Upper lobe of left lung (tissue), 6 donors: ENCODE results near the gene MARCHF6. TPM values are rescaled to one million over a fixed set of nuclear protein-coding genes. Genes with fewer than 3 reads are reported as not detected.
A peak's percentile ranks its signal among the peaks of the same experiment; 100 is the strongest.
"Not testable (repeated sequence)": the region's sequence is repeated elsewhere in the genome, so short reads cannot be mapped to it uniquely, and the experiment has no call there.

ENCODE experiments used
- ATAC-seq, 2 donors: fragments of 200-7000 bp; cut with Tn5 transposase; one replicate each; pipeline ENCODE4 v1.9.1; 2022; ENCODE audit warnings: mild to moderate bottlenecking in 2 of 2, moderate library complexity in 2 of 2; ENCODE audit not compliant: low FRiP score in 2 of 2
- DNase-seq, 2 donors: peaks; one replicate each; pipeline ENCODE4 v3.0.0-alpha.2; 2019 to 2020
- H3K27ac ChIP-seq, 4 donors: fragments of 200-600 bp; sonication (generic); one replicate each; pipeline ENCODE4 v1.5.1; 2016 to 2019
- H3K27me3 ChIP-seq, 4 donors: fragments of 200-600 bp; sonication (generic); one replicate each; pipeline ENCODE4 v1.5.1; 2017 to 2019
- H3K36me3 ChIP-seq, 4 donors: fragments of 200-600 bp; sonication (generic); one replicate each; pipeline ENCODE4 v1.5.1; 2016 to 2019
- H3K4me1 ChIP-seq, 4 donors: fragments of 200-600 bp; sonication (generic); one replicate each; pipeline ENCODE4 v1.5.1; 2018 to 2019
- H3K4me3 ChIP-seq, 4 donors: fragments of 200-600 bp; sonication (generic); one replicate each; pipeline ENCODE4 v1.5.1; 2017 to 2019; ENCODE audit warnings: mild to moderate bottlenecking in 2 of 4, moderate library complexity in 1 of 4
- H3K9me3 ChIP-seq, 4 donors: fragments of 200-600 bp; sonication (generic); one replicate each; pipeline ENCODE4 v1.5.1; 2018 to 2019
- EP300 ChIP-seq, 4 donors: sonication (generic); formaldehyde crosslinking; IDR thresholded peaks; one replicate each; pipeline ENCODE4 v1.5.1; 2017; ENCODE audit warnings: antibody characterized with exemption in 4 of 4, control low read depth in 2 of 4
- POLR2A ChIP-seq, 4 donors: fragments of 450-650 bp; IDR thresholded peaks; one replicate each; pipeline ENCODE4 v1.5.1; 2016 to 2017; ENCODE audit warnings: antibody characterized with exemption in 4 of 4, mild to moderate bottlenecking in 2 of 4
- POLR2AphosphoS5 ChIP-seq, 2 donors: sonication (generic); formaldehyde crosslinking; IDR thresholded peaks; one replicate each; pipeline ENCODE4 v1.5.1; 2017; ENCODE audit warnings: antibody characterized with exemption in 2 of 2
- WGBS, 2 donors: methylation state at CpG; one replicate each; pipeline ENCODE4 v1.1.5; 2017 to 2018; 5-methylcytosine and 5-hydroxymethylcytosine counted together
- total RNA-seq, 6 donors: library from RNA; depleted of rRNA in 4 of 6; stranded (reverse); fragments of >200 nt in 4 of 6; gene quantifications; one replicate each; pipeline versions ENCODE4 v1.1.0 to v1.2.1, GENCODE V29; 2016 to 2021
- TF ChIP-seq, protein P1 (sequence below), 6 experiments: fragments of 450-650 bp in 4 of 6; fragments of 200-600 bp in 2 of 6; sonication (generic) in 2 of 6; IDR thresholded peaks; one replicate each; pipeline ENCODE4 v1.5.1; 2016 to 2019; ENCODE audit warnings: antibody characterized with exemption in 6 of 6
- donor health status: DM: no; HTN: no; CAD: no; lungs with moderate emphysema.
- donor health status: DM: no; HTN: yes; CAD: no; lungs with severe emphysema.

MARCHF6 gene
- total RNA-seq, 6 donors from 2014 or later: 48.5 to 128 (median 110) TPM

- DNase-seq (no peak), ATAC-seq (no peak)
- H3K4me1 ChIP-seq: peaks cover 9 to 56% (median 25%) of the 10 kb centered on the region in 4 donors
- H3K27me3 ChIP-seq: no peaks in the 10 kb centered on the region
- 92 to 94% methylated on average over 8 of the region's 8 CpGs for WGBS, 2 donors
- no peak overlapping the region for H3K4me3 ChIP-seq
- H3K36me3 ChIP-seq: peaks cover 0 to 6% (median 0%) of the 10 kb centered on the region in 4 donors
- no peaks in the 10 kb centered on the region for H3K9me3 ChIP-seq
- H3K27ac ChIP-seq: no peak overlapping the region
- TF ChIP-seq EP300 (IDR thresholded peaks at IDR 0.05): no peak
These were observed 19.5 kb downstream of the MARCHF6 start for GRCh38 chr5:10372726-10373709.

DNA sequence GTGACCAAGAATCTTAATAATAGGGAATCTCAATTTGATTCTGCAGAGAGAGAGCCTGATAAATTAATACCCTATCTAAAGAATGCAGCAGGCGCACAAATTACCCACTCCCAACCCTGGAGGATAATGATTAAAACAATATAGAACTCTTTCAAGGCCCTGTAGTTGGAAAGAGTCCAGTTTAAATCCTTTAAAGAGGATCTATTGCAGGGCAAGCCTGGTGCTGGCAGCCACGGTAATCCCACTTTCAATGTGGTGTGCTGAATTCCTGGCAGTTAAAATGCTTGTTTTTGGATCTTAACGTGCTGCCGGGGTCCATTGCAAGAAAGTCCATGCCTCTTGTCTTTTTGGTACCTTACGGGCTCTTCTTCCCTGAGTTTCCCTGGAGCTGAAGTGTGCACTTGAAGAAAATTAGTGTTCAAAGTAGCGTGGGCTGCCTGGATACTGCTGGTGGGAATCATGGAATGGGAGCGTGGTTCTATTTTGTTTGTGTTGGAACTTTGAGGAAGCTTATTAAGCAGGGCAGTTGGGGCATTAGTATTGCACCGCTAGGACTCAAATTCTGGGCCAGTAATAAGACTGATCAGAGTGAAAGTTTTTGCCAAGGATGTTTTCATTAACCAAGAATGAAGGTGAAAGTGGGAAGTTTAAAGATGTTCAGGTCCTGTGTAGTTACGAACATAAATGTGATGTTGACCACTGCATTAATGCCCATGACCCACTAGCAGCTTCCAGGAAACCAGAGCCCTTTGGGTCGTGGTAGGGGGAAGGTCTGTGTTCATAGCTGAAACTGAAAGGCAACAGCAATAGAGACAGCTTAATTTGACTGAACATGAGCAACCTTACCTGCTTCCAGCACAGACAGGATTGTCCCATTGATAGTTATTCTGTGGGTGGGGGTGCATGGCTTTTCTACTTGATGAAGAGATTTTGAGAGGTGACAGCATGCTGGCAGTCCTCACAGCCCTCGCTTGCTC is 20.8 kb downstream of the MARCHF6 start:
- TF ChIP-seq POLR2A (IDR thresholded peaks at IDR 0.05): no peak
- TF ChIP-seq EP300 (IDR thresholded peaks at IDR 0.05): no peak
- no peak for TF ChIP-seq POLR2AphosphoS5 (IDR thresholded peaks at IDR 0.05)
- TF ChIP-seq, protein P1, sequence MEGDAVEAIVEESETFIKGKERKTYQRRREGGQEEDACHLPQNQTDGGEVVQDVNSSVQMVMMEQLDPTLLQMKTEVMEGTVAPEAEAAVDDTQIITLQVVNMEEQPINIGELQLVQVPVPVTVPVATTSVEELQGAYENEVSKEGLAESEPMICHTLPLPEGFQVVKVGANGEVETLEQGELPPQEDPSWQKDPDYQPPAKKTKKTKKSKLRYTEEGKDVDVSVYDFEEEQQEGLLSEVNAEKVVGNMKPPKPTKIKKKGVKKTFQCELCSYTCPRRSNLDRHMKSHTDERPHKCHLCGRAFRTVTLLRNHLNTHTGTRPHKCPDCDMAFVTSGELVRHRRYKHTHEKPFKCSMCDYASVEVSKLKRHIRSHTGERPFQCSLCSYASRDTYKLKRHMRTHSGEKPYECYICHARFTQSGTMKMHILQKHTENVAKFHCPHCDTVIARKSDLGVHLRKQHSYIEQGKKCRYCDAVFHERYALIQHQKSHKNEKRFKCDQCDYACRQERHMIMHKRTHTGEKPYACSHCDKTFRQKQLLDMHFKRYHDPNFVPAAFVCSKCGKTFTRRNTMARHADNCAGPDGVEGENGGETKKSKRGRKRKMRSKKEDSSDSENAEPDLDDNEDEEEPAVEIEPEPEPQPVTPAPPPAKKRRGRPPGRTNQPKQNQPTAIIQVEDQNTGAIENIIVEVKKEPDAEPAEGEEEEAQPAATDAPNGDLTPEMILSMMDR (IDR thresholded peaks at IDR 0.05): no peak
- Histone ChIP-seq H3K36me3 (peaks cover 0 to 17% (median 0%) of the 10 kb centered on the region in 4 donors), H3K9me3 (no peaks in the 10 kb centered on the region), H3K4me1 (peaks cover 9 to 49% (median 24%) of the 10 kb centered on the region in 4 donors), H3K4me3 (no peak overlapping the region), H3K27ac (no peak overlapping the region), H3K27me3 (no peaks in the 10 kb centered on the region)
- DNase-seq: no peak
- ATAC-seq: no peak
- 73 to 83% methylated on average over 11 of the region's 11 CpGs for WGBS, 2 donors

DNA sequence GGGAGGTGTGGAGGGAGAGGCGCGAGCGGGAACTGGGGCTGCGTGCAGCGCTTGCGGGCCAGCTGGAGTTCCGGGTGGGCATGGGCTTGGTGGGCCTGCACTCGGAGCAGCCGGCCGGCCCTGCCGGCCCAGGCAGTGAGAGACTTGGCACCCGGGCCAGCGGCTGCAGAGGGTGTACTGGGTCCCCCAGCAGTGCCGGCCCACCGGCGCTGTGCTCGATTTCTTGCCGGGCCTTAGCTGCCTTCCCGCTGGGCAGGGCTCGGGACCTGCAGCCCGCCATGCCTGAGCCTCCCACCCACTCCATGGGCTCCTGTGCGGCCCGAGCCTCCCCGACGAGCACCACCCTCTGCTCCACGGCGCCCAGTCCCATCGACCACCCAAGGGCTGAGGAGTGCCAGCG is 21.7 kb downstream of the MARCHF6 start:
- not testable (repeated sequence) for H3K4me3 ChIP-seq, H3K27me3 ChIP-seq, H3K9me3 ChIP-seq, H3K27ac ChIP-seq, ATAC-seq
- peaks cover 9 to 49% (median 24%) of the 10 kb centered on the region in 4 donors for H3K4me1 ChIP-seq
- 95% methylated on average over 18 of the region's 29 CpGs; no CpG with 5 or more reads in 1 of the 2 donors for WGBS, 2 donors
- DNase-seq: peak in 1 of 2 donors; percentile 62
- peaks cover 0 to 22% (median 0%) of the 10 kb centered on the region in 4 donors for H3K36me3 ChIP-seq

DNA sequence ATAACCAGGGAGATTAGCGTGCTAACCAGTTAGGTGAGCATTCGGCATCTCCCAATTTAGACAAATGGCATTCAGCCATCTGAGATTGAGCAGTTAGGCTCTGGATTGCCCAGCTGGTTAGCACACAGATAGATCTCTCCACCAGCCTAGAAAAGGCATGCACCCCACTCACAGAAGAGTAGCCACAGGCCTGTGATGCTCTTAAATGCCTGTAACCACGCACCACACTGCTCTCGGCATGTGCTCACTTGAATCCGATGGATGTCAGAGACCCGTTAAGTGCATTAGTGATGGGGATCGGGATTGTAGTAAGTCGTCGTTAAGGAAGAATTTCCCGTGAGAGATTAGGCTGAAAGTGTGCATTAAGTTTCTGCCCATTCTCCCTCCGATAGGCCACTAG is 23.0 kb downstream of the MARCHF6 start:
- Histone ChIP-seq H3K4me3 (no peak overlapping the region), H3K36me3 (peaks cover 0 to 25% (median 0%) of the 10 kb centered on the region in 4 donors), H3K27ac (no peak overlapping the region), H3K27me3 (no peaks in the 10 kb centered on the region), H3K4me1 (peaks cover 9 to 49% (median 20%) of the 10 kb centered on the region in 4 donors), H3K9me3 (no peaks in the 10 kb centered on the region)
- ATAC-seq: no peak
- 90% methylated on average over 11 of the region's 11 CpGs for WGBS, 2 donors
- no peak for DNase-seq
- no peak for TF ChIP-seq EP300 (IDR thresholded peaks at IDR 0.05)
- TF ChIP-seq POLR2A (IDR thresholded peaks at IDR 0.05): no peak
- TF ChIP-seq POLR2AphosphoS5 (IDR thresholded peaks at IDR 0.05): no peak
- TF ChIP-seq, protein P1 (IDR thresholded peaks at IDR 0.05): no peak

DNA sequence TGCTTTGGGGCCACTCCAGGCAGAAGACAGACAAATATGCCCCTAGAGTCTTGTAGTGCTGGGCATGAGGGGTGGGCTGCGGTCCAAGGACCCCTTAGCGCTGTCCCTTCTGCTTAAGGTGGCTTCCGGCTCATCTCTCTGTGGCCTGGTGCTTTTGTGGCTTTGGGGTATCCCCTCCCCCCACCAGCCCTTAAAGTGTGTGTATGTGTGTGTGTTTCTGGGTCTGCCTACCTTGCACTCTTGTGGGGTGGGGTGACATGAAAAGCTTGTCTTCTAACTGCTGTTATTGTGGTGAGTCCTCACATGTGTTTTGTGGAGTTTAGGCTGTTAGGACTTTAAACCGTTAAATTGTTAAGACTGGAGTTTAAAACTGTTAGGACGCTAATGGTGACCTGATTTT is 23.6 kb downstream of the MARCHF6 start:
- Histone ChIP-seq H3K36me3 (peaks cover 0 to 29% (median 3%) of the 10 kb centered on the region in 4 donors), H3K27ac (no peak overlapping the region), H3K27me3 (no peaks in the 10 kb centered on the region), H3K9me3 (no peaks in the 10 kb centered on the region), H3K4me3 (no peak overlapping the region), H3K4me1 (peaks cover 9 to 49% (median 20%) of the 10 kb centered on the region in 4 donors)
- TF ChIP-seq POLR2A (IDR thresholded peaks at IDR 0.05) (no peak), EP300 (IDR thresholded peaks at IDR 0.05) (no peak), POLR2AphosphoS5 (IDR thresholded peaks at IDR 0.05) (no peak)
- TF ChIP-seq, protein P1 (IDR thresholded peaks at IDR 0.05): no peak
- DNase-seq (no peak), ATAC-seq (no peak)
- WGBS, 2 donors: 84 to 86% methylated on average over 5 of the region's 5 CpGs
